Measurements from ENCODE around the gene GFI1. TPM values are rescaled to one million over a fixed set of nuclear protein-coding genes. Genes with fewer than 3 reads are reported as not detected.
A peak's percentile ranks its signal among the peaks of the same experiment; 100 is the strongest.

Gene GFI1
- total RNA-seq (2021; fragmentation: NEBNext Ultra II Directional; extraction: Animal tissue kit (Norgen Biotek cat#: 25700)) (0.17 and 0.19 TPM in 2 replicates), polyA plus RNA-seq (2011; rRNA removed) (0.08 TPM in 2 replicates), polyA minus RNA-seq (2011; rRNA and poly(A)+ RNA removed) (0.15 and 0.28 TPM in 2 replicates)
- 0.09 TPM for polyA plus RNA-seq (2011; cell fraction: cytosol; rRNA removed)
- 0.16 TPM for polyA plus RNA-seq (2011; cell fraction: nucleus; rRNA removed)
- polyA plus RNA-seq (2012, experiment 1 of 2): 0.08 to 0.17 TPM (median 0.08 TPM) in 3 of 4 replicates, not detected in the other
- not detected for polyA plus RNA-seq (2012, experiment 2 of 2)
- polyA plus RNA-seq (2013, experiment 1 of 2): 0.04 TPM
- polyA plus RNA-seq (2013, experiment 2 of 2): 0.06 TPM
- polyA minus RNA-seq (2011; cell fraction: cytosol; rRNA and poly(A)+ RNA removed): not detected
- polyA minus RNA-seq (2011; cell fraction: nucleus; rRNA and poly(A)+ RNA removed): not detected
- long read RNA-seq, experiment 1: 0 reads
- long read RNA-seq, experiment 2: 0 reads

GRCh38 chr1:92486251-92487077, at the start of gene GFI1:
TSS of gene GFI1 (minus strand) at chr1:92486925. CDS start at chr1:92483487, 3,438 bp downstream.
- Histone ChIP-seq H3K4me2 (ENCODE audit: insufficient read depth in 1 of 2, low read depth in 2 of 2, low read length in 2 of 2) (peak within 1 kb of the TSS; percentile 81 to 97), H2AFZ (ENCODE audit: low read length) (no peak within 1 kb of the TSS), H2BK15ac (ENCODE audit: low read length) (no peak within 1 kb of the TSS), H2BK12ac (ENCODE audit: low read depth, low read length) (no peak within 1 kb of the TSS), H3K56ac (replicated peaks; ENCODE audit: insufficient read length, low read depth, low read length) (no peak within 1 kb of the TSS), H4K8ac (ENCODE audit: extremely low read depth, insufficient read depth, low read length) (no peak within 1 kb of the TSS; the same call in 1 of the 2 replicates), H3K9ac (replicated peaks in 1 of 4; ENCODE audit: extremely low read depth in 1 of 4, low read depth in 3 of 4, low read length in 3 of 4) (no peak within 1 kb of the TSS), H3K14ac (ENCODE audit: insufficient read length) (no peak within 1 kb of the TSS), H3K4ac (replicated peaks; ENCODE audit: insufficient read length, low read depth, low read length) (no peak within 1 kb of the TSS), H2BK5ac (ENCODE audit: low read depth, low read length) (no peak within 1 kb of the TSS), H3K18ac (ENCODE audit: extremely low read depth, low read length) (no peak within 1 kb of the TSS; the same call in 1 of the 2 replicates), H3K79me1 (ENCODE audit: low read depth, low read length) (no peaks in the 10 kb centered on the region), H4K20me1 (replicated peaks in 1 of 2; ENCODE audit: control insufficient read depth in 1 of 2, insufficient read depth in 2 of 2, low read length in 2 of 2) (peaks cover 1 to 10% of the 10 kb centered on the region in 2 experiments), H3K79me2 (ENCODE audit: control insufficient read depth in 1 of 2, insufficient read depth in 2 of 2, low read length in 2 of 2) (no peaks in the 10 kb centered on the region), H3K4me1 (replicated peaks in 1 of 4; ENCODE audit: control insufficient read depth in 3 of 4, insufficient read depth in 4 of 4, low read length in 3 of 4) (peaks cover 0 to 40% (median 22%) of the 10 kb centered on the region in 4 experiments; a peak in 6 of 7 replicates), H3K23ac (ENCODE audit: insufficient read length) (no peak within 1 kb of the TSS), H2BK120ac (replicated peaks; ENCODE audit: low read depth, low read length) (no peak within 1 kb of the TSS), H2AK5ac (ENCODE audit: low read depth, low read length) (no peak within 1 kb of the TSS), H3K27me3 (replicated peaks in 1 of 4; ENCODE audit: control insufficient read depth in 3 of 4, extremely low read depth in 1 of 4, insufficient read depth in 3 of 4, low read length in 3 of 4) (peaks cover 64 to 79% (median 75%) of the 10 kb centered on the region in 4 experiments), H4K91ac (replicated peaks; ENCODE audit: insufficient read length, low read length) (no peak within 1 kb of the TSS), H3K36me3 (ENCODE audit: control insufficient read depth in 2 of 4, insufficient read depth in 4 of 4, low read length in 3 of 4) (peaks cover 0 to 2% (median 0%) of the 10 kb centered on the region in 4 experiments; a peak in 1 of 8 replicates), H3K27ac (ENCODE audit: low read depth, low read length) (no peak within 1 kb of the TSS), H3K23me2 (ENCODE audit: low read depth, low read length) (peaks cover 23% of the 10 kb centered on the region; the same call in 1 of the 2 replicates), H3K4me3 (ENCODE audit: extremely low read depth in 1 of 4, insufficient read depth in 2 of 4, low read depth in 3 of 4, low read length in 4 of 4) (peak within 1 kb of the TSS; percentile 38 to 63 (median 48)), H2BK20ac (ENCODE audit: low read length) (no peak within 1 kb of the TSS), H3K9me3 (ENCODE audit: insufficient read depth in 2 of 2, low read depth in 1 of 2, low read length in 1 of 2) (no peaks in the 10 kb centered on the region), H4K5ac (ENCODE audit: insufficient read length, low read depth, low read length) (no peak within 1 kb of the TSS)
- WGBS, 2 experiments (ENCODE audit: extremely low coverage in 1 of 2, insufficient coverage in 1 of 2, insufficient read length in 1 of 2, insufficient replicate concordance in 2 of 2, low coverage in 1 of 2, low lambda C conversion rate in 2 of 2, missing lambda C conversion rate in 1 of 2): 3% methylated on average over 72 of the region's 77 CpGs; no CpG with 5 or more reads in 1 of the 2 experiments
- ChIA-PET CTCF (ENCODE audit: partially characterized antibody) (interaction anchor here (0.5 to 2.0 kb wide), 13 partner anchors 13 to 334 kb away, joined by 3 to 5 read pairs (median 3); no protein-coding TSS in a partner anchor), POLR2A (ENCODE audit: partially characterized antibody) (no interaction called here)
- FAIRE-seq (no peak), DNase-seq (ENCODE audit: low read depth in 1 of 2, low spot score in 2 of 2) (peak in 1 of 2 experiments; percentile 68)
- TF ChIP-seq HDAC6 (IDR thresholded peaks at IDR 0.05; ENCODE audit: low read depth, low read length): no peak
- no peak for TF ChIP-seq ATF3 (IDR thresholded peaks at IDR 0.05; ENCODE audit: insufficient read depth, low read depth, low read length)
- peak in 1 of 3 experiments; percentile 23; a peak in 1 of 4 replicates for TF ChIP-seq CTCF (IDR thresholded peaks at IDR 0.05; ENCODE audit: control extremely low read depth in 1 of 3, insufficient read depth in 1 of 3, low read depth in 1 of 3, low read length in 3 of 3)
- no peak for TF ChIP-seq SIX5 (IDR thresholded peaks at IDR 0.05; ENCODE audit: low read depth, low read length)
- peak; percentile 33 for TF ChIP-seq ASH2L (IDR thresholded peaks at IDR 0.05; ENCODE audit: low read length)
- peak; percentile 72 for TF ChIP-seq SUZ12 (IDR thresholded peaks at IDR 0.05; ENCODE audit: low read length)

Data from H1 (cell line).